ENCODE results near the gene ALOX5. TPM values are rescaled to one million over a fixed set of nuclear protein-coding genes. Genes with fewer than 3 reads are reported as not detected.

The ALOX5 gene
- total RNA-seq, 1 donor from 2014 or later: 222 TPM

DNA sequence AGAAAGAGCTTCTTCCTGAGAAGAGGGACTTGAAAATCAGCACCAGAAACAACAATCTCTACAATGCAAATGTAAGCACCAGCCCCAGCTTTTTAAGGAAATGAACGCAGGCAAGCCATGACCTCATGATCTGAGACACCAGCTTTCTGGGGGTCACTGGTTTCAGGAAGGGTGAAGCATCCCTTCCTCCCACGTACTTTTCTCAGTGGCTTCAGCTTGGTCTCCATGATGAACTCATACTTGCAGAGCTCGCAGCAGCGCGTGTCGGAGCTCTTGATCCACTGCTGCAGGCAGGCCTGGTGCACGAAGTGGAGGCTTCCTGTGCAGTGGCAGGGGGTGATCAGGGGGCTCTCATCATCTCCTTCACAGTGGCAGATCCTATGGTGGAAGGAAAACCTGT is 87.0 kb downstream of the ALOX5 start:
- Histone ChIP-seq H3K36me3 (peaks cover 67% of the 10 kb centered on the region), H3K27ac (peak overlapping the region; percentile 59), H3K4me1 (peaks cover 23% of the 10 kb centered on the region), H3K27me3 (ENCODE audit: low read depth) (no peaks in the 10 kb centered on the region), H3K4me3 (no peak overlapping the region), H3K9me3 (no peaks in the 10 kb centered on the region)
- TF ChIP-seq, protein P1, sequence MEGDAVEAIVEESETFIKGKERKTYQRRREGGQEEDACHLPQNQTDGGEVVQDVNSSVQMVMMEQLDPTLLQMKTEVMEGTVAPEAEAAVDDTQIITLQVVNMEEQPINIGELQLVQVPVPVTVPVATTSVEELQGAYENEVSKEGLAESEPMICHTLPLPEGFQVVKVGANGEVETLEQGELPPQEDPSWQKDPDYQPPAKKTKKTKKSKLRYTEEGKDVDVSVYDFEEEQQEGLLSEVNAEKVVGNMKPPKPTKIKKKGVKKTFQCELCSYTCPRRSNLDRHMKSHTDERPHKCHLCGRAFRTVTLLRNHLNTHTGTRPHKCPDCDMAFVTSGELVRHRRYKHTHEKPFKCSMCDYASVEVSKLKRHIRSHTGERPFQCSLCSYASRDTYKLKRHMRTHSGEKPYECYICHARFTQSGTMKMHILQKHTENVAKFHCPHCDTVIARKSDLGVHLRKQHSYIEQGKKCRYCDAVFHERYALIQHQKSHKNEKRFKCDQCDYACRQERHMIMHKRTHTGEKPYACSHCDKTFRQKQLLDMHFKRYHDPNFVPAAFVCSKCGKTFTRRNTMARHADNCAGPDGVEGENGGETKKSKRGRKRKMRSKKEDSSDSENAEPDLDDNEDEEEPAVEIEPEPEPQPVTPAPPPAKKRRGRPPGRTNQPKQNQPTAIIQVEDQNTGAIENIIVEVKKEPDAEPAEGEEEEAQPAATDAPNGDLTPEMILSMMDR (IDR thresholded peaks at IDR 0.05): no peak
- intact Hi-C loops (cut with DNase I): no loop called here
- ATAC-seq (peak; percentile 17 to 42), DNase-seq (no peak)

GRCh38 chr10:45463244-45464116 is 89.5 kb downstream of the ALOX5 start:
- no peak overlapping the region for H3K4me3 ChIP-seq
- intact Hi-C loops (cut with DNase I): no loop called here

DNA sequence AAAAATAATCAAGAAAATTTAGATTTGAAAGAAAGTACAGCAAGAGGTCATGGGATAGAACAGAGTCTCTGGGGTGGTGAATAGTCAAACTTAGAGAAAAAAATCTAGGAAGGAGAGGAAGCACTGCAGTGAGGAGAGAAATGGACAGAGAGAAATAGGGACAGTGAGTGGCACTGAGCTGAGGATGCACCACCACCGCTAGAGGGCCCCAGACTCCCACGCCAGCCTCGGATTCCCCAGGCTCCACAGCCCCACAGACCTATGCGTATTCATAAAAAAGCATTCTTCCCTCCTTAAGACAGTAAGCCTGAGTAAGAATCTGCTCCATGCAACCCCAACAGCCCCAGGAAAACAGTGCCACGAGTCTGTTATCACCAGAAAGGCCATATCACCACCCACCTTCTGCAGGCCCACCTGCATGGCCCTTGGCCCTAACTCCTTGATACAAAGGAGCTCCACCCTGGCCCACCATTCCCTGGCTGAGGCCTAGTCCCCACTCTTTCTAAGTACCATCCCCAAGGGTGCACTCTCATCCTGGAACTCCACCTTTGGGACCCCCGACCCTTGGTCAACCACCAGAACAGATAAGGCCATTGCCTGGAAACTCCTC is 91.0 kb downstream of the ALOX5 start:
- H3K36me3 ChIP-seq: peaks cover 29% of the 10 kb centered on the region
- H3K27me3 ChIP-seq (ENCODE audit: low read depth): no peaks in the 10 kb centered on the region
- no peak overlapping the region for H3K4me3 ChIP-seq
- peaks cover 25% of the 10 kb centered on the region for H3K4me1 ChIP-seq
- TF ChIP-seq, protein P1 (IDR thresholded peaks at IDR 0.05): peak; percentile 91
- intact Hi-C loops (cut with DNase I): no loop called here
- ATAC-seq (peak; percentile 91 to 94), DNase-seq (peak; percentile 82)
- no peak overlapping the region for H3K27ac ChIP-seq
- no peaks in the 10 kb centered on the region for H3K9me3 ChIP-seq

More at GRCh38 chr10:45463244-45464116, 89.5 kb downstream of the ALOX5 start:
- H3K27ac ChIP-seq: no peak overlapping the region
- H3K27me3 ChIP-seq (ENCODE audit: low read depth): no peaks in the 10 kb centered on the region
- peaks cover 23% of the 10 kb centered on the region for H3K4me1 ChIP-seq
- H3K36me3 ChIP-seq: peaks cover 45% of the 10 kb centered on the region
- ATAC-seq (peak in 1 of 2 donors; percentile 32), DNase-seq (peak; percentile 61)
- H3K9me3 ChIP-seq: no peaks in the 10 kb centered on the region
- TF ChIP-seq, protein P1 (IDR thresholded peaks at IDR 0.05): no peak

GRCh38 chr10:45466784-45467183 is 92.8 kb downstream of the ALOX5 start:
- no peaks in the 10 kb centered on the region for H3K9me3 ChIP-seq
- no peak for DNase-seq
- H3K27ac ChIP-seq: no peak overlapping the region
- peaks cover 12% of the 10 kb centered on the region for H3K36me3 ChIP-seq
- no peaks in the 10 kb centered on the region for H3K27me3 ChIP-seq (ENCODE audit: low read depth)
- H3K4me3 ChIP-seq: no peak overlapping the region
- intact Hi-C loops (cut with DNase I): no loop called here
- ATAC-seq: peak in 1 of 2 donors; percentile 27
- TF ChIP-seq, protein P1 (IDR thresholded peaks at IDR 0.05): no peak
- peaks cover 30% of the 10 kb centered on the region for H3K4me1 ChIP-seq

DNA sequence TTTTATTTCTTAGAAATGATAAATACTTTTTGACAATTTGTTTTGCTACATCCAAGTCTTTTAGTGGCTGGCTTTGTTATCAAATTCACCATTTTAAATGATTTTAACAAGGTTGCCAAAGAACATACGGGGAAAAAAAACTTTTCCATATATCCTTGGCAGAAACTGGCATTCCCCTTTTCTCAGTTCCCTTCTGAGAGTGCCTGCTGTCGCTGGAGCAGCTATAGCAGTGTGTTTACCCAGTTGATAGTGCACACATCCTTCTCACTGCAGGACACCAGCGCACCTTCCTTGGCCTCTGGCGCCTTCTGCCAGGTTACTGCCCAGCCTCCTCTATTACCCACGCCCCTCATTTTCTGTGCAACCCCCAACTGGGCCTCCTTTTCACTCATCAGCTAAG is 94.1 kb downstream of the ALOX5 start:
- intact Hi-C loops (cut with DNase I): no loop called here
- no peak overlapping the region for H3K4me3 ChIP-seq
- H3K27me3 ChIP-seq (ENCODE audit: low read depth): no peaks in the 10 kb centered on the region
- DNase-seq: no peak
- no peaks in the 10 kb centered on the region for H3K9me3 ChIP-seq
- peaks cover 30% of the 10 kb centered on the region for H3K4me1 ChIP-seq
- peaks cover 3% of the 10 kb centered on the region for H3K36me3 ChIP-seq
- TF ChIP-seq, protein P1 (IDR thresholded peaks at IDR 0.05): no peak
- H3K27ac ChIP-seq: no peak overlapping the region
- no peak for ATAC-seq
